IMR-90 (cell line): ENCODE data around the gene PI16. TPM values are rescaled to one million over a fixed set of nuclear protein-coding genes. Genes with fewer than 3 reads are reported as not detected.

Experiments used
- ATAC-seq: fragments of 200-7000 bp; cut with Tn5 transposase; 2 replicates; pipeline ENCODE4 v1.9.1; 2020; ENCODE audit warnings: low read depth, mild to moderate bottlenecking, moderate library complexity
- Bru-seq: library from RNA; stranded (reverse); fragments of 400-500 nt; gene quantifications from one replicate; lab custom pipeline; 2021; lab: Mats Ljungman, UMichigan
- BruChase-seq, 2 experiments: library from RNA; stranded (reverse); fragments of 400-500 nt; gene quantifications; one replicate each; lab custom pipeline; 2021; lab: Mats Ljungman, UMichigan
- BruUV-seq: library from RNA; stranded (reverse); fragments of 400-500 nt; replicated peaks from 2 replicates; lab custom pipeline; 2021; lab: Mats Ljungman, UMichigan
- CTCF ChIA-PET: fragments of 300-600 bp; formaldehyde crosslinking; extraction: SDS; loops from one replicate; lab custom pipeline; 2021; ENCODE audit warnings: antibody characterized with exemption; lab: Yijun Ruan, JAX
- POLR2A ChIA-PET: fragments of 300-600 bp; sonication (Branson Sonifier 250); formaldehyde crosslinking; loops from one replicate; lab custom pipeline; 2022; ENCODE audit warnings: antibody characterized with exemption; ENCODE audit not compliant: unreplicated experiment; lab: Charles Lee
- DNase-seq: peaks from one replicate; pipeline ENCODE4 v3.0.0; 2013
- H2AFZ ChIP-seq: replicated peaks from 2 replicates; pipeline ENCODE3; 2013; ENCODE audit warnings: low read length, mild to moderate bottlenecking; ENCODE audit not compliant: poor library complexity
- H2AK5ac ChIP-seq: 2 replicates; pipeline ENCODE4 v1.6.1; 2013; ENCODE audit warnings: low read depth, low read length, inconsistent platforms
- H2AK9ac ChIP-seq: replicated peaks from 2 replicates; pipeline ENCODE3; 2013; ENCODE audit warnings: mild to moderate bottlenecking, low read depth, low read length, moderate library complexity; ENCODE audit not compliant: poor library complexity
- H2BK120ac ChIP-seq: 2 replicates; pipeline ENCODE4 v1.6.1; 2013; ENCODE audit warnings: low read depth, low read length, inconsistent platforms
- H2BK15ac ChIP-seq: 3 replicates; pipeline ENCODE4 v1.6.1; 2013; ENCODE audit warnings: low read depth, low read length, inconsistent platforms
- H2BK20ac ChIP-seq: 2 replicates; pipeline ENCODE4 v1.6.1; 2013; ENCODE audit warnings: low read depth, mild to moderate bottlenecking, inconsistent platforms, low read length, moderate library complexity
- H2BK5ac ChIP-seq: 2 replicates; pipeline ENCODE4 v1.6.1; 2013; ENCODE audit warnings: mild to moderate bottlenecking, low read depth, low read length, inconsistent platforms; ENCODE audit not compliant: poor library complexity, severe bottlenecking
- H3K14ac ChIP-seq: replicated peaks from 2 replicates; pipeline ENCODE4 v1.6.1; 2013; ENCODE audit warnings: low read depth, low read length, inconsistent platforms
- H3K18ac ChIP-seq: 2 replicates; pipeline ENCODE4 v1.6.1; 2013; ENCODE audit warnings: low read depth, low read length, control low read depth
- H3K23ac ChIP-seq: 2 replicates; pipeline ENCODE4 v1.6.1; 2013; ENCODE audit warnings: low read depth, low read length, inconsistent platforms
- H3K27ac ChIP-seq: 2 replicates; pipeline ENCODE4 v1.5.1; 2013; ENCODE audit warnings: mild to moderate bottlenecking, control low read depth, low read length; ENCODE audit not compliant: insufficient read depth
- H3K27me3 ChIP-seq: 2 replicates; pipeline ENCODE4 v1.6.1; 2013; ENCODE audit warnings: low read length; ENCODE audit not compliant: control insufficient read depth, insufficient read depth
- H3K36me3 ChIP-seq: 2 replicates; pipeline ENCODE4 v1.6.1; 2013; ENCODE audit warnings: low read length, mixed read lengths; ENCODE audit not compliant: control insufficient read depth, insufficient read depth
- H3K4ac ChIP-seq: 2 replicates; pipeline ENCODE4 v1.6.1; 2013; ENCODE audit warnings: low read depth, low read length, inconsistent platforms
- H3K4me1 ChIP-seq: 2 replicates; pipeline ENCODE4 v1.6.1; 2013; ENCODE audit warnings: low read length, mixed read lengths; ENCODE audit not compliant: control insufficient read depth, insufficient read depth
- H3K4me2 ChIP-seq: 2 replicates; pipeline ENCODE4 v1.6.1; 2013; ENCODE audit warnings: low read depth, mild to moderate bottlenecking, control low read depth, low read length, moderate library complexity
- H3K4me3 ChIP-seq: 2 replicates; pipeline ENCODE4 v1.5.1; 2013; ENCODE audit warnings: low read depth, mild to moderate bottlenecking, control low read depth, low read length, moderate library complexity; ENCODE audit not compliant: insufficient read depth
- H3K56ac ChIP-seq: 2 replicates; pipeline ENCODE4 v1.6.1; 2013; ENCODE audit warnings: low read length, inconsistent platforms; ENCODE audit not compliant: insufficient read depth; ENCODE audit errors: extremely low read depth
- H3K79me1 ChIP-seq, 2 experiments: 2 replicates each; pipeline ENCODE4 v1.6.1; 2013; ENCODE audit warnings: low read length in 2 of 2, inconsistent platforms in 1 of 2, low read depth in 1 of 2
- H3K9ac ChIP-seq: 2 replicates; pipeline ENCODE4 v1.6.1; 2013; ENCODE audit warnings: low read depth, low read length, control low read depth
- H3K9me1 ChIP-seq: 2 replicates; pipeline ENCODE4 v1.6.1; 2013; ENCODE audit warnings: low read length, inconsistent platforms; ENCODE audit not compliant: insufficient read depth
- H3K9me3 ChIP-seq: 2 replicates; pipeline ENCODE4 v1.6.1; 2013; ENCODE audit warnings: low read length; ENCODE audit not compliant: control insufficient read depth, insufficient read depth
- H4K20me1 ChIP-seq: 2 replicates; pipeline ENCODE4 v1.6.1; 2013; ENCODE audit warnings: low read length, inconsistent platforms; ENCODE audit not compliant: insufficient read depth
- H4K5ac ChIP-seq: 2 replicates; pipeline ENCODE4 v1.6.1; 2013; ENCODE audit warnings: mild to moderate bottlenecking, low read depth, low read length, control low read depth
- H4K8ac ChIP-seq, 2 experiments: 2 replicates each; pipeline ENCODE4 v1.6.1; 2013; ENCODE audit warnings: low read depth in 2 of 2, low read length in 2 of 2, control low read depth in 1 of 2, inconsistent platforms in 1 of 2
- H4K91ac ChIP-seq: 2 replicates; pipeline ENCODE4 v1.6.1; 2013; ENCODE audit warnings: low read depth, low read length, inconsistent platforms; ENCODE audit not compliant: insufficient read depth
- CEBPB ChIP-seq: IDR thresholded peaks from 2 replicates; pipeline ENCODE4 v1.6.1; 2012; ENCODE audit warnings: low read depth, low read length, improper control_type of control experiment
- CHD1 ChIP-seq: IDR thresholded peaks from 2 replicates; pipeline ENCODE4 v1.6.1; 2012; ENCODE audit warnings: low read depth, low read length, improper control_type of control experiment
- WGBS, 2 experiments: methylation state at CpG; one replicate each; pipeline versions ENCODE4 v1.1.5 to v1.1.7; 2013; ENCODE audit warnings: missing lambda C conversion rate in 2 of 2; ENCODE audit not compliant: insufficient read length in 1 of 2; ENCODE audit errors: extremely low coverage in 2 of 2; 5-methylcytosine and 5-hydroxymethylcytosine counted together
- dilution Hi-C: fragments of 300-500 bp; cut with HindIII; formaldehyde crosslinking; loops from one replicate; pipeline ENCODE4 v1.14.3; 2018; ENCODE audit warnings: low sequenced_read_pairs; ENCODE audit not compliant: unreplicated experiment
- in situ Hi-C: fragments of 300-500 bp; cut with MboI; formaldehyde crosslinking; loops from 3 replicates; pipeline ENCODE4 v1.14.3; 2019; ENCODE audit warnings: low sequenced_read_pairs, inconsistent platforms, mixed read lengths
- intact Hi-C: fragments of 100-400 bp; cut with micrococcal nuclease; formaldehyde crosslinking; loops from 2 replicates; pipeline ENCODE4 v1.10.0; 2022
- long read RNA-seq: library from polyadenylated mRNA; unstranded; transcript quantifications from one replicate; pipeline ENCODE4 v2.0.0, GENCODE V29; 2021; ENCODE audit not compliant: unreplicated experiment
- polyA plus RNA-seq, 3 experiments: library from polyadenylated mRNA; depleted of rRNA; stranded (reverse); fragments of >200 nt; gene quantifications; 2 replicates each; pipeline ENCODE4 v1.2.3, GENCODE V29; 2012; ENCODE audit warnings: low replicate concordance in 1 of 3
- total RNA-seq: library from RNA; depleted of rRNA; stranded (reverse); fragments of >200 nt; gene quantifications from 2 replicates; pipeline ENCODE4 v1.2.3, GENCODE V29; 2012; rRNA removed

PI16 gene, protein sequence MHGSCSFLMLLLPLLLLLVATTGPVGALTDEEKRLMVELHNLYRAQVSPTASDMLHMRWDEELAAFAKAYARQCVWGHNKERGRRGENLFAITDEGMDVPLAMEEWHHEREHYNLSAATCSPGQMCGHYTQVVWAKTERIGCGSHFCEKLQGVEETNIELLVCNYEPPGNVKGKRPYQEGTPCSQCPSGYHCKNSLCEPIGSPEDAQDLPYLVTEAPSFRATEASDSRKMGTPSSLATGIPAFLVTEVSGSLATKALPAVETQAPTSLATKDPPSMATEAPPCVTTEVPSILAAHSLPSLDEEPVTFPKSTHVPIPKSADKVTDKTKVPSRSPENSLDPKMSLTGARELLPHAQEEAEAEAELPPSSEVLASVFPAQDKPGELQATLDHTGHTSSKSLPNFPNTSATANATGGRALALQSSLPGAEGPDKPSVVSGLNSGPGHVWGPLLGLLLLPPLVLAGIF
- under 0.01 TPM in 1 of 2 replicates, not detected in the other for total RNA-seq
- 0.20 and 0.21 TPM in 2 replicates for polyA plus RNA-seq (2012; rRNA removed)
- 0.13 and 0.53 TPM in 2 replicates for polyA plus RNA-seq (2012; cell fraction: cytosol; rRNA removed)
- polyA plus RNA-seq (2012; cell fraction: nucleus; rRNA removed; ENCODE audit: low replicate concordance): 0.28 and 0.29 TPM in 2 replicates
- percentile 14 among the genes with signal in this experiment for Bru-seq, nascent RNA
- percentile 32 among the genes with signal in this experiment for BruChase-seq, experiment 1, labeled RNA remaining after a 6-hour chase
- BruChase-seq, experiment 2, labeled RNA remaining after a 2-hour chase: percentile 25 among the genes with signal in this experiment
- long read RNA-seq: 0 reads

DNA sequence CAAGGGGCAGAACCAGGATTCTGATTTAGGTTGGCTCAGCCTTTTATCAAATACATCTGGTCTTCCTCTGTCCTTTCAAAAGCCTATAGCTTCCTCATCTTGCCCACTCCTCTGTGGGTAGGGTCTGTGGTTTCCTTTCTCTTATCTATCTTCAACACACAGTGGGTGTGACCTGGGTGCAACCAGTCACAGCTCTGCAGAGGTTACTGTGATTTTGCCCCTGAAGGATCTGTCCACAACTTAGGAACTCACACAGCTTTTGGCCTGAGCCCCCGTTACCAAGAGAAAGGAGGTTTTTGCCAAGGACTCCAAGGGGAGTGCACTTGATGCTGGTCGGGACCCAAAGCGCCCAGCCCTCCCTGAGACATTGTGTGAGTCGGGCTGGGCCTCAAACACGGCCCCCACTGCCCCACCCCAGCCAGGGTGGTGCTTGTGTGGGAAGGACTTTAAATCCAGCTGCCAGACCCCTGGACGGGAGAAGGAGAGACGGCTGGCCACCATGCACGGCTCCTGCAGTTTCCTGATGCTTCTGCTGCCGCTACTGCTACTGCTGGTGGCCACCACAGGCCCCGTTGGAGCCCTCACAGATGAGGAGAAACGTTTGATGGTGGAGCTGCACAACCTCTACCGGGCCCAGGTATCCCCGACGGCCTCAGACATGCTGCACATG lies at the start of gene PI16:
PI16 (plus strand) TSS at position 477 of the 670 bp plus-strand sequence; CDS start at position 500, 23 bp downstream.
- no peak within 1 kb of the TSS for H3K23ac ChIP-seq
- no peak within 1 kb of the TSS for H4K5ac ChIP-seq
- dilution Hi-C loops (no loop called here), intact Hi-C loops (no loop called here), in situ Hi-C loops (no loop called here)
- H3K9me3 ChIP-seq: no peaks in the 10 kb centered on the region
- WGBS, 2 experiments: 87% methylated on average over 6 of the region's 14 CpGs; no CpG with 5 or more reads in 1 of the 2 experiments
- H3K14ac ChIP-seq: no peak within 1 kb of the TSS
- H3K9me1 ChIP-seq: no peaks in the 10 kb centered on the region
- no TSS peak for BruUV-seq
- DNase-seq (no peak), ATAC-seq (no peak)
- no peak within 1 kb of the TSS for H2AK5ac ChIP-seq
- H4K8ac ChIP-seq: no peak within 1 kb of the TSS
- no peaks in the 10 kb centered on the region for H3K79me1 ChIP-seq
- H3K4me2 ChIP-seq: no peak within 1 kb of the TSS
- H3K4me1 ChIP-seq: peaks cover 3% of the 10 kb centered on the region; the same call in 1 of the 2 replicates
- no peak within 1 kb of the TSS for H2BK120ac ChIP-seq
- H4K91ac ChIP-seq: no peak within 1 kb of the TSS
- no peak within 1 kb of the TSS for H2AFZ ChIP-seq
- no peak within 1 kb of the TSS for H3K9ac ChIP-seq
- no peak within 1 kb of the TSS for H3K27ac ChIP-seq
- no peak within 1 kb of the TSS for H3K56ac ChIP-seq
- H3K18ac ChIP-seq: no peak within 1 kb of the TSS
- H3K27me3 ChIP-seq: peaks cover 3% of the 10 kb centered on the region; the same call in 1 of the 2 replicates
- ChIA-PET CTCF (interaction anchor here (1.0 kb wide), 1 partner anchor 32 kb away, joined by 3 read pairs; the partner anchor contains the start of gene MTCH1), POLR2A (no interaction called here)
- H3K4me3 ChIP-seq: no peak within 1 kb of the TSS
- no peaks in the 10 kb centered on the region for H3K36me3 ChIP-seq
- TF ChIP-seq CEBPB: no peak
- no peak for TF ChIP-seq CHD1
- H2BK20ac ChIP-seq: no peak within 1 kb of the TSS
- no peak within 1 kb of the TSS for H3K4ac ChIP-seq
- H4K20me1 ChIP-seq: no peaks in the 10 kb centered on the region
- H2AK9ac ChIP-seq: no peak within 1 kb of the TSS
- H2BK15ac ChIP-seq: no peak within 1 kb of the TSS
- H2BK5ac ChIP-seq: no peak within 1 kb of the TSS
